Adrenal gland (tissue), 12 donors: Measurements from ENCODE around the gene KRT73. TPM values are rescaled to one million over a fixed set of nuclear protein-coding genes. Genes with fewer than 3 reads are reported as not detected.

Source experiments
- DNase-seq, 7 donors: peaks; one replicate each; pipeline ENCODE4 v3.0.0-alpha.2; 2019 to 2020
- H3K27ac ChIP-seq, 5 donors: fragments of 200-600 bp; sonication (generic) in 4 of 5; 1 replicate in 3 of 5; 2 replicates in 2 of 5; pipeline versions ENCODE4 v1.5.1 to v1.8.0; 2016 to 2020; ENCODE audit warnings: mild to moderate bottlenecking in 1 of 5
- H3K27me3 ChIP-seq: fragments of 200-600 bp; 2 replicates; pipeline ENCODE4 v1.8.0; 2021
- H3K36me3 ChIP-seq, 2 donors: fragments of 200-600 bp; replicated peaks in 1 of 2; 1 replicate in 1 of 2; 2 replicates in 1 of 2; pipeline versions ENCODE4 v1.5.1 to v1.8.0; 2018 to 2022
- H3K4me1 ChIP-seq, 2 donors: fragments of 200-600 bp; replicated peaks in 1 of 2; 1 replicate in 1 of 2; 2 replicates in 1 of 2; pipeline versions ENCODE4 v1.5.1 to v1.8.0; 2018 to 2021
- H3K4me3 ChIP-seq, 4 donors: fragments of 200-600 bp; sonication (generic) in 3 of 4; one replicate each; pipeline ENCODE4 v1.5.1; 2016 to 2018
- H3K9me3 ChIP-seq, 3 donors: fragments of 200-600 bp; sonication (generic) in 1 of 3; replicated peaks in 1 of 3; 1 replicate in 2 of 3; 2 replicates in 1 of 3; pipeline versions ENCODE4 v1.5.1 to v1.8.0; 2016 to 2021
- POLR2A ChIP-seq, 2 donors: fragments of 450-650 bp; IDR thresholded peaks; one replicate each; pipeline ENCODE4 v1.6.1; 2017; ENCODE audit warnings: antibody characterized with exemption in 2 of 2, mild to moderate bottlenecking in 2 of 2, moderate library complexity in 1 of 2
- WGBS, 4 donors: extraction: QIAGEN DNeasy Blood & Tissue Kit in 2 of 4; methylation state at CpG; one replicate each; pipeline versions ENCODE4 v1.1.5 to v1.1.7; 2013 to 2017; 5-methylcytosine and 5-hydroxymethylcytosine counted together
- intact Hi-C, 2 donors: fragments of 100-400 bp; cut with DNase I; formaldehyde crosslinking; loops; one replicate each; pipeline versions ENCODE4 v1.14.1 to v1.15.0; 2022 to 2023
- polyA plus RNA-seq, 3 donors: library from polyadenylated mRNA; stranded (reverse); fragments of 200-250 nt in 2 of 3; fragments of 350-450 nt in 1 of 3; fragmentation: Illumina TruSeq in 1 of 3; extraction: RNeasy Lipid Tissue Mini Kit (QIAGEN cat#74804) in 1 of 3; gene quantifications; one replicate each; pipeline ENCODE4 v1.2.3, GENCODE V29; 2013 to 2014
- total RNA-seq, 9 donors: library from RNA; depleted of rRNA in 4 of 9; stranded (reverse); fragments of >200 nt in 4 of 9; fragments of 120-200 nt in 1 of 9; fragmentation: NEBNext Ultra II Directional in 1 of 9; extraction: Animal tissue kit (Norgen Biotek cat#: 25700) in 1 of 9; gene quantifications; one replicate each; pipeline versions ENCODE4 v1.1.0 to v1.2.4, GENCODE V29; 2013 to 2023
- TF ChIP-seq, protein P1 (sequence below), 6 experiments: fragments of 450-650 bp in 4 of 6; fragments of 200-600 bp in 2 of 6; sonication (generic) in 1 of 6; IDR thresholded peaks; 1 replicate in 5 of 6; 2 replicates in 1 of 6; pipeline versions ENCODE4 v1.5.1 to v1.8.0; 2016 to 2021; ENCODE audit warnings: antibody characterized with exemption in 6 of 6, mild to moderate bottlenecking in 2 of 6, moderate library complexity in 1 of 6
- donor health status: healthy with polysubstance abuse.
- donor health status: Bipolar disorder and iron deficiency.
- donor health status: DM: yes; HTN: yes; CAD: no.
- donor health status: DM: no; HTN: no; CAD: no.
- donor health status: DM: no; HTN: no; CAD: no.
- donor health status: DM: yes; HTN: yes; CAD: no.

The KRT73 gene
- total and polyA plus RNA-seq, 12 donors, result 0.18 to 0.64 TPM; not detected in 10

DNA sequence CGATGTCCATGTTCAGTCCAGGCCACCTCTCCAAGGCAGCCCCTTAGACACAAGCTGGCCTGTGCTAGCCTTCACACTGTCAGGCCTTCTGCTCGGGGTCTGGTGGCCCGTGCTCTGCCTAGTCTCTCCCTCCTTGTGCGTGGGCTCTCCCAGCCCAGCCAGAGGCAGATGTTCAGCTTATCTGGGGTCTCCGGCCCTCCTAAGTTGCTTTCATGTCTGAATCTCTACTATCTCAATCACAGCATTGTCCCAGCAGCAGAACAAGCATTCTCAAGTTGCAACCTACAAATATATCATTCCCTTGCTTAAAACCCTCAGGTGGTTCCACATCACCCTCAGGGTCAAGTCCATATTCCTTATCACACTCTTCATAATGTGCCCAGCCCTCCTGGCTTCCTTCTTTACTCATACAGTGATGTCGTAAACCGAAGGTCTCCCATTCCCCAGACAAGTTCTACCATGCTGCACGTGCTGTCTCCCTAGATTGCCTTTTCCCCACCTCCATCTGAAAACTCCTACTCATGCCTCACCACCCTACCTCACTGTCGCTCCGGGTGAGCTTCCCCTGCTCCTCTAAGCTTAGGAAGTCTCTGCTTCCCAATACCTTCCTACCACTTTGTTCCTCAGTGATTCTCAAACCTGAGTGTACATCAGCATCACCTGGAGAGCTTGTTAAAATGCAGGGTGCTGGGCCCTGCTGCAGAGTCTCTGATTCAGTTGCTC is 1.5 kb downstream of the KRT73 start:
- Histone ChIP-seq H3K9me3 (no peaks in the 10 kb centered on the region), H3K4me3 (no peak overlapping the region), H3K4me1 (no peaks in the 10 kb centered on the region), H3K27ac (no peak overlapping the region), H3K36me3 (no peaks in the 10 kb centered on the region), H3K27me3 (no peaks in the 10 kb centered on the region)
- no peak for TF ChIP-seq POLR2A (IDR thresholded peaks at IDR 0.05)
- TF ChIP-seq, protein P1, sequence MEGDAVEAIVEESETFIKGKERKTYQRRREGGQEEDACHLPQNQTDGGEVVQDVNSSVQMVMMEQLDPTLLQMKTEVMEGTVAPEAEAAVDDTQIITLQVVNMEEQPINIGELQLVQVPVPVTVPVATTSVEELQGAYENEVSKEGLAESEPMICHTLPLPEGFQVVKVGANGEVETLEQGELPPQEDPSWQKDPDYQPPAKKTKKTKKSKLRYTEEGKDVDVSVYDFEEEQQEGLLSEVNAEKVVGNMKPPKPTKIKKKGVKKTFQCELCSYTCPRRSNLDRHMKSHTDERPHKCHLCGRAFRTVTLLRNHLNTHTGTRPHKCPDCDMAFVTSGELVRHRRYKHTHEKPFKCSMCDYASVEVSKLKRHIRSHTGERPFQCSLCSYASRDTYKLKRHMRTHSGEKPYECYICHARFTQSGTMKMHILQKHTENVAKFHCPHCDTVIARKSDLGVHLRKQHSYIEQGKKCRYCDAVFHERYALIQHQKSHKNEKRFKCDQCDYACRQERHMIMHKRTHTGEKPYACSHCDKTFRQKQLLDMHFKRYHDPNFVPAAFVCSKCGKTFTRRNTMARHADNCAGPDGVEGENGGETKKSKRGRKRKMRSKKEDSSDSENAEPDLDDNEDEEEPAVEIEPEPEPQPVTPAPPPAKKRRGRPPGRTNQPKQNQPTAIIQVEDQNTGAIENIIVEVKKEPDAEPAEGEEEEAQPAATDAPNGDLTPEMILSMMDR (IDR thresholded peaks at IDR 0.05), result no peak
- WGBS, 4 donors, result 82 to 86% (median 84%) methylated on average over 10 of the region's 10 CpGs
- intact Hi-C loops, result no loop called here
- DNase-seq, result no peak

DNA sequence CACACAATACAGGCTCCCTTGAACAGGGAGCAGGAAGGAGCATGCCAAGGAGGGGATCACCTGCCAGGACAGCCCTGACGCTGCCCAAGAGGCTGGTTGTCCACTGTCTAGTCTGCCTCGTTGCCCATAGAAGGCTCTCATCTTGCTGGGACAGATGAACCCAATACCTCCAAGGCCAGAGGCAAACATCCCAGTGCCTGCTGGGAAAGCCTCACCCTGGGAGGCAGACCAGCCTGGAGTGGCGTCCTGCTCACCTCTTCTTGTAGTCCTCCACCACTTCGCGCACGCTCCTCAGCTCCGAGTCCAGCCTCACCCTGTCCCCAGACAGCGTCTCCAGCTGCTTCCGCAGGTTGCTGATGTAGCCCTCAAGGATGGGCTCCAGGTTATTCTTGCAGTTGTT is 2.4 kb downstream of the KRT73 start:
- H3K4me3 ChIP-seq, result no peak overlapping the region
- 83 to 88% (median 87%) methylated on average over 7 to 9 of the region's 9 CpGs for WGBS, 4 donors
- H3K27ac ChIP-seq, result no peak overlapping the region
- no peak for TF ChIP-seq POLR2A (IDR thresholded peaks at IDR 0.05)
- TF ChIP-seq, protein P1 (IDR thresholded peaks at IDR 0.05), result no peak
- H3K9me3 ChIP-seq, result no peaks in the 10 kb centered on the region
- H3K36me3 ChIP-seq, result no peaks in the 10 kb centered on the region
- no peaks in the 10 kb centered on the region for H3K4me1 ChIP-seq
- intact Hi-C loops, result no loop called here
- no peak for DNase-seq
- H3K27me3 ChIP-seq, result no peaks in the 10 kb centered on the region

GRCh38 chr12:52615208-52615868 is 3.0 kb downstream of the KRT73 start:
- TF ChIP-seq, protein P1 (IDR thresholded peaks at IDR 0.05), result no peak
- no peak for TF ChIP-seq POLR2A (IDR thresholded peaks at IDR 0.05)
- intact Hi-C loops, result no loop called here
- WGBS, 4 donors, result 58 to 61% (median 60%) methylated on average over 6 of the region's 6 CpGs

DNA sequence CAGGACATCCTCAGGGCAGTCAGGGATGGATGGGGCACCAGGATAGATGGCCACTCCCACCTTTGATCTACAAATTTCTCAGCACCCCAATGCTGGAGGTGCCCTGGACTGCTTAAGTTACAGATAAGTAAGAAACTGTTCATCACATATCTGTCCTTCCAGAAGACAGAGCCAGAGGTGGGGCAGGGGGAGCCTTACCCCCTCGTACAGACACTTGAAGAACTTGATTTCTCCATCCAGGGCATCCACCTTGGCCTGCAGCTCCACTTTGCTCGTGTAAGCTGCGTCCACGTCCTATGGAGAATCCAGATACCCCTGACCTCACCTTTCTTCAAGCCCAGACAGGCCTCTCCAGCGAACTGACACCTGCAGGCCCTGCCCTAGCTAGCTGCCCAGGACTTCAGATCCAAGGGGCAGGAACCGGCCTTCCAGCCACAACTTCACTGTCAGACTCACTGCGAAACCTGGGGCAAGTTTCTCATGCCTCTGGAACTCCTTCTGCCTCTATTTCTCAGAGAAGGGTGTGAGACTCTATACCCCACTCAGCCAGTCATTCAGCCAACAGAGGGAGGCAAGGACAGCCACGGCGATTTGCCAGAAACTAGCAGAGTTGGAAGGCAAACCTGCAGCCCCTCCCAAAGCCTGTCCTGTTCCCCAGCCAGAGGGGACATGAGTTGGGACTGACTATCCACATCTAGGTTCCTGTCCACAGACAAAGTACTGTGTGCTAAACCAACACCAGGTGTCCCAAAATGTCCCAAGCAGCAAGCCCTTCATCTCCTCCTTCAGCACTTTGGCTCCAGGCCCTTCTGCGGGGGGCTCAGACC is 3.8 kb downstream of the KRT73 start:
- intact Hi-C loops, result no loop called here
- H3K4me1 ChIP-seq, result no peaks in the 10 kb centered on the region
- H3K27me3 ChIP-seq, result no peaks in the 10 kb centered on the region
- no peak for DNase-seq
- H3K36me3 ChIP-seq, result no peaks in the 10 kb centered on the region
- no peaks in the 10 kb centered on the region for H3K9me3 ChIP-seq
- H3K4me3 ChIP-seq, result no peak overlapping the region
- TF ChIP-seq, protein P1 (IDR thresholded peaks at IDR 0.05), result no peak
- TF ChIP-seq POLR2A (IDR thresholded peaks at IDR 0.05), result no peak
- no peak overlapping the region for H3K27ac ChIP-seq
- WGBS, 4 donors, result 85 to 88% (median 88%) methylated on average over 9 to 10 of the region's 10 CpGs

More at GRCh38 chr12:52615208-52615868, 3.0 kb downstream of the KRT73 start:
- no peaks in the 10 kb centered on the region for H3K4me1 ChIP-seq
- H3K4me3 ChIP-seq, result no peak overlapping the region
- no peaks in the 10 kb centered on the region for H3K27me3 ChIP-seq
- H3K36me3 ChIP-seq, result no peaks in the 10 kb centered on the region
- H3K27ac ChIP-seq, result no peak overlapping the region
- DNase-seq, result no peak
- H3K9me3 ChIP-seq, result no peaks in the 10 kb centered on the region
